ENCODE data around the gene FERMT1. TPM values are rescaled to one million over a fixed set of nuclear protein-coding genes. Genes with fewer than 3 reads are reported as not detected.

FERMT1 gene, protein sequence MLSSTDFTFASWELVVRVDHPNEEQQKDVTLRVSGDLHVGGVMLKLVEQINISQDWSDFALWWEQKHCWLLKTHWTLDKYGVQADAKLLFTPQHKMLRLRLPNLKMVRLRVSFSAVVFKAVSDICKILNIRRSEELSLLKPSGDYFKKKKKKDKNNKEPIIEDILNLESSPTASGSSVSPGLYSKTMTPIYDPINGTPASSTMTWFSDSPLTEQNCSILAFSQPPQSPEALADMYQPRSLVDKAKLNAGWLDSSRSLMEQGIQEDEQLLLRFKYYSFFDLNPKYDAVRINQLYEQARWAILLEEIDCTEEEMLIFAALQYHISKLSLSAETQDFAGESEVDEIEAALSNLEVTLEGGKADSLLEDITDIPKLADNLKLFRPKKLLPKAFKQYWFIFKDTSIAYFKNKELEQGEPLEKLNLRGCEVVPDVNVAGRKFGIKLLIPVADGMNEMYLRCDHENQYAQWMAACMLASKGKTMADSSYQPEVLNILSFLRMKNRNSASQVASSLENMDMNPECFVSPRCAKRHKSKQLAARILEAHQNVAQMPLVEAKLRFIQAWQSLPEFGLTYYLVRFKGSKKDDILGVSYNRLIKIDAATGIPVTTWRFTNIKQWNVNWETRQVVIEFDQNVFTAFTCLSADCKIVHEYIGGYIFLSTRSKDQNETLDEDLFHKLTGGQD
- 0.42 and 1.5 TPM in 2 replicates for total RNA-seq
- polyA plus RNA-seq: 0.11 TPM in 2 replicates
- 0.20 and 0.27 TPM in 2 replicates for polyA plus RNA-seq (2011; cell fraction: cytosol; rRNA removed)
- polyA plus RNA-seq (2011; cell fraction: nucleus; rRNA removed): 0.14 and 0.25 TPM in 2 replicates
- 3.1 and 3.5 TPM in 2 replicates for polyA plus RNA-seq (2012)
- polyA minus RNA-seq: 0.24 and 0.34 TPM in 2 replicates
- 11.9 TPM for polyA minus RNA-seq (2011; cell fraction: cytosol; rRNA and poly(A)+ RNA removed)
- polyA minus RNA-seq (2011; cell fraction: nucleus; rRNA and poly(A)+ RNA removed): 0.34 TPM in 1 of 2 replicates, not detected in the other
- Bru-seq, nascent RNA: percentile 34 among the genes with signal in this experiment
- percentile 18 among the genes with signal in this experiment for BruChase-seq, experiment 1, labeled RNA remaining after a 6-hour chase
- percentile 14 among the genes with signal in this experiment for BruChase-seq, experiment 2, labeled RNA remaining after a 2-hour chase
- long read RNA-seq, partial matches to known transcripts: 0 of 1 reads
- long read RNA-seq, other reads (novel, unspliced or antisense): 1 of 1 reads

GRCh38 chr20:6122873-6123648, at the start of gene FERMT1:
Gene FERMT1 (minus strand): TSS chr20:6123030. CDS start chr20:6119554, 3,476 bp downstream.
- POLR2A ChIA-PET: no interaction called here
- Histone ChIP-seq H2AFZ (ENCODE audit: low read depth, low read length) (peak within 1 kb of the TSS; percentile 87), H3K4me3 (replicated peaks in 1 of 3; ENCODE audit: insufficient read depth in 1 of 3, low read depth in 1 of 3, low read length in 3 of 3) (peak within 1 kb of the TSS; percentile 1 to 36 (median 34)), H4K20me1 (replicated peaks; ENCODE audit: control insufficient read depth, extremely low read depth, insufficient read depth, low read length) (no peaks in the 10 kb centered on the region), H3K4me2 (ENCODE audit: insufficient read depth, low read length) (peak within 1 kb of the TSS; percentile 70), H3K27ac (ENCODE audit: insufficient read depth, low read depth, low read length) (no peak within 1 kb of the TSS), H3K9ac (replicated peaks; ENCODE audit: extremely low read depth, insufficient read depth, low read length) (no peak within 1 kb of the TSS), H3K79me2 (ENCODE audit: control insufficient read depth, insufficient read depth, low read length) (no peaks in the 10 kb centered on the region), H3K36me3 (ENCODE audit: control insufficient read depth in 2 of 2, extremely low read depth in 1 of 2, insufficient read depth in 2 of 2, low read length in 2 of 2) (no peaks in the 10 kb centered on the region), H3K9me1 (replicated peaks; ENCODE audit: control insufficient read depth, extremely low read depth, insufficient read depth, low read length) (no peaks in the 10 kb centered on the region), H3K9me3 (replicated peaks; ENCODE audit: control insufficient read depth, insufficient read depth, low read length) (no peaks in the 10 kb centered on the region), H3K4me1 (ENCODE audit: control insufficient read depth, extremely low read depth, insufficient read depth, low read length) (peaks cover 12% of the 10 kb centered on the region), H3K27me3 (ENCODE audit: control insufficient read depth in 2 of 2, insufficient read depth in 2 of 2, low read length in 2 of 2) (peaks cover 2 to 9% of the 10 kb centered on the region in 2 experiments)
- dilution Hi-C loops (cut with MboI; ENCODE audit: extremely low pct_ligation_motif_present, low sequenced_read_pairs) (no loop called here), intact Hi-C loops (cut with micrococcal nuclease) (no loop called here)
- CTCF ChIA-PET: interaction anchor here (1.0 to 1.1 kb wide), 3 partner anchors 13 to 18 kb away, joined by 3 to 4 read pairs (median 3); no protein-coding TSS in a partner anchor
- TF ChIP-seq, protein P1, sequence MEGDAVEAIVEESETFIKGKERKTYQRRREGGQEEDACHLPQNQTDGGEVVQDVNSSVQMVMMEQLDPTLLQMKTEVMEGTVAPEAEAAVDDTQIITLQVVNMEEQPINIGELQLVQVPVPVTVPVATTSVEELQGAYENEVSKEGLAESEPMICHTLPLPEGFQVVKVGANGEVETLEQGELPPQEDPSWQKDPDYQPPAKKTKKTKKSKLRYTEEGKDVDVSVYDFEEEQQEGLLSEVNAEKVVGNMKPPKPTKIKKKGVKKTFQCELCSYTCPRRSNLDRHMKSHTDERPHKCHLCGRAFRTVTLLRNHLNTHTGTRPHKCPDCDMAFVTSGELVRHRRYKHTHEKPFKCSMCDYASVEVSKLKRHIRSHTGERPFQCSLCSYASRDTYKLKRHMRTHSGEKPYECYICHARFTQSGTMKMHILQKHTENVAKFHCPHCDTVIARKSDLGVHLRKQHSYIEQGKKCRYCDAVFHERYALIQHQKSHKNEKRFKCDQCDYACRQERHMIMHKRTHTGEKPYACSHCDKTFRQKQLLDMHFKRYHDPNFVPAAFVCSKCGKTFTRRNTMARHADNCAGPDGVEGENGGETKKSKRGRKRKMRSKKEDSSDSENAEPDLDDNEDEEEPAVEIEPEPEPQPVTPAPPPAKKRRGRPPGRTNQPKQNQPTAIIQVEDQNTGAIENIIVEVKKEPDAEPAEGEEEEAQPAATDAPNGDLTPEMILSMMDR (IDR thresholded peaks at IDR 0.05; ENCODE audit: extremely low read depth in 1 of 2, insufficient read depth in 1 of 2, low read depth in 1 of 2, low read length in 2 of 2): peak; percentile 5 to 9
- TF ChIP-seq GATA2 (IDR thresholded peaks at IDR 0.05; ENCODE audit: insufficient read depth, insufficient read length, low read depth, low read length): no peak
- FAIRE-seq (peak; percentile 33), DNase-seq (ENCODE audit: low read depth, low spot score) (peak; percentile 31)
- BruUV-seq (replicated peaks): no TSS peak

Measured in endothelial cell of umbilical vein (primary cell).